Gastrocnemius medialis (tissue), 4 donors: ENCODE measurements around the gene CD300LG. TPM values are rescaled to one million over a fixed set of nuclear protein-coding genes. Genes with fewer than 3 reads are reported as not detected.

Experiments used
- ATAC-seq, 2 donors: fragments of 150-250 bp; one replicate each; pipeline ENCODE4 v1.9.1; 2016
- DNase-seq, 2 donors: peaks; one replicate each; pipeline ENCODE4 v3.0.0-alpha.2; 2019
- H3K27ac ChIP-seq, 4 donors: fragments of 200-600 bp; sonication (generic); 1 replicate in 1 of 4; 2 replicates in 3 of 4; pipeline ENCODE4 v1.5.1; 2016 to 2018; ENCODE audit warnings: mild to moderate bottlenecking in 2 of 4, moderate library complexity in 1 of 4
- H3K27me3 ChIP-seq, 3 donors: fragments of 200-600 bp; sonication (generic) in 2 of 3; 1 replicate in 1 of 3; 2 replicates in 2 of 3; pipeline versions ENCODE4 v1.5.1 to v1.6.0; 2016 to 2019; ENCODE audit warnings: mild to moderate bottlenecking in 1 of 3, moderate library complexity in 1 of 3
- H3K36me3 ChIP-seq, 2 donors: fragments of 200-600 bp; sonication (generic) in 1 of 2; one replicate each; pipeline ENCODE4 v1.5.1; 2017 to 2018
- H3K4me1 ChIP-seq, 2 donors: fragments of 200-600 bp; sonication (generic) in 1 of 2; one replicate each; pipeline ENCODE4 v1.5.1; 2016 to 2017; ENCODE audit warnings: mild to moderate bottlenecking in 2 of 2
- H3K4me3 ChIP-seq, 4 donors: fragments of 200-600 bp; sonication (generic) in 3 of 4; 1 replicate in 1 of 4; 2 replicates in 3 of 4; pipeline ENCODE4 v1.5.1; 2016 to 2019; ENCODE audit warnings: mild to moderate bottlenecking in 2 of 4
- H3K9me3 ChIP-seq, 3 donors: fragments of 200-600 bp; sonication (generic) in 2 of 3; 1 replicate in 1 of 3; 2 replicates in 2 of 3; pipeline ENCODE4 v1.5.1; 2016 to 2019
- POLR2A ChIP-seq, 2 donors: fragments of 450-650 bp; IDR thresholded peaks; one replicate each; pipeline ENCODE4 v1.6.1; 2017; ENCODE audit warnings: antibody characterized with exemption in 2 of 2, mild to moderate bottlenecking in 2 of 2, moderate library complexity in 2 of 2
- in situ Hi-C, 4 donors: fragments of 200-750 bp; cut with MboI; loops; one replicate each; pipeline versions ENCODE4 v1.15.0 to v1.8.0; 2017; ENCODE audit warnings: low sequenced_read_pairs in 4 of 4
- intact Hi-C: fragments of 100-400 bp; cut with DNase I; formaldehyde crosslinking; loops from one replicate; pipeline ENCODE4 v1.15.1; 2023; ENCODE audit warnings: low total_unique reads
- total RNA-seq, 4 donors: library from RNA; depleted of rRNA; stranded (reverse); fragments of >200 nt; gene quantifications; one replicate each; pipeline versions ENCODE4 v1.1.0 to v1.2.3, GENCODE V29; 2016
- TF ChIP-seq, protein P1 (sequence below), 5 experiments: fragments of 450-650 bp in 3 of 5; fragments of 200-600 bp in 2 of 5; sonication (generic) in 2 of 5; IDR thresholded peaks in 4 of 5; conservative IDR thresholded peaks in 1 of 5; 1 replicate in 4 of 5; 2 replicates in 1 of 5; pipeline ENCODE4 v1.5.1; 2016 to 2019; ENCODE audit warnings: antibody characterized with exemption in 5 of 5, mild to moderate bottlenecking in 3 of 5, moderate library complexity in 3 of 5

CD300LG gene
- total RNA-seq, 4 donors from 2014 or later, result 18.4 to 28.2 (median 20.8) TPM

DNA sequence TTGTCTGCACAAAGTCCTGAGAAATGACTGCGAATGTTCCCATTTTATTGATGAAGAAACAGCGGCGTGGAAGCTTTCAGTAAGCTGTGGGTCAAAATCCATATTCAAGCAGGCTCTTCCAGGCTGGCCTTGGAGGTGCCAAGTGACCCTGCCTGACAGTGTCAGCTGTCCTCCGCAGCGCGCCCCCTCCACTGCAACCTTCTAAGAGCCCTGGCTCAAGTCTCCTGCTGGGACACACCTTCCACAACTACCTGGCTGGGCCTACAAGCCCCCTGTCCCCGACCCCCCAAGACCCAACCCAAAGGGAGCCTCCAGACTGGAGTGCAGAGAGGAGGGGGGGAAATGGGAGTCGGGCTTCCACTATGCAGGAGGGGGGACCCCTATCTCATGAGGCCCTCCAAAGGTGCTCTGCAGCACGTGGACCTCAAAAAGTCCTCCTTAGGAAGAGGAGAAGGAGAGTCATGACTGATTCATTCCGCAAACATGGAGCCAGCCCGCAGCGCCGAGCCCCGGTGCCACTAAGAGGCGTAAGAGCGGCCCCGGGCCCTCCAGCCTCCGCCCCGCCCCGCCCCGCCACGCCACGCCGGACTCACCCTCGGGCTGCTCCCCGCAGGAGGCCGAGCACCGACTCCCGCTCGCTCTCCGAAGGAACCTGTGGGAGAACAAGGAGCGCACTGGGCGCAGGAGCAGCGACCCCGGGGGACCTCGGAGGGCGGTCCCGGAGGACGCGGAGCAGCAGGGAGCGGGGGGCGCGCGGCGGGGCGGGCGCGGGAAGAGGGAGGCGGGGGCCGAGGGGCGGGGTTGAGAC is 14.6 kb upstream of the CD300LG start:
- H3K4me1 ChIP-seq, result peaks cover 4 to 5% of the 10 kb centered on the region in 2 donors
- no peaks in the 10 kb centered on the region for H3K9me3 ChIP-seq
- no peaks in the 10 kb centered on the region for H3K36me3 ChIP-seq
- TF ChIP-seq POLR2A (IDR thresholded peaks at IDR 0.05), result no peak
- TF ChIP-seq, protein P1, sequence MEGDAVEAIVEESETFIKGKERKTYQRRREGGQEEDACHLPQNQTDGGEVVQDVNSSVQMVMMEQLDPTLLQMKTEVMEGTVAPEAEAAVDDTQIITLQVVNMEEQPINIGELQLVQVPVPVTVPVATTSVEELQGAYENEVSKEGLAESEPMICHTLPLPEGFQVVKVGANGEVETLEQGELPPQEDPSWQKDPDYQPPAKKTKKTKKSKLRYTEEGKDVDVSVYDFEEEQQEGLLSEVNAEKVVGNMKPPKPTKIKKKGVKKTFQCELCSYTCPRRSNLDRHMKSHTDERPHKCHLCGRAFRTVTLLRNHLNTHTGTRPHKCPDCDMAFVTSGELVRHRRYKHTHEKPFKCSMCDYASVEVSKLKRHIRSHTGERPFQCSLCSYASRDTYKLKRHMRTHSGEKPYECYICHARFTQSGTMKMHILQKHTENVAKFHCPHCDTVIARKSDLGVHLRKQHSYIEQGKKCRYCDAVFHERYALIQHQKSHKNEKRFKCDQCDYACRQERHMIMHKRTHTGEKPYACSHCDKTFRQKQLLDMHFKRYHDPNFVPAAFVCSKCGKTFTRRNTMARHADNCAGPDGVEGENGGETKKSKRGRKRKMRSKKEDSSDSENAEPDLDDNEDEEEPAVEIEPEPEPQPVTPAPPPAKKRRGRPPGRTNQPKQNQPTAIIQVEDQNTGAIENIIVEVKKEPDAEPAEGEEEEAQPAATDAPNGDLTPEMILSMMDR (IDR thresholded peaks at IDR 0.05 in 4 of 5, conservative IDR thresholded peaks at IDR 0.05 in 1 of 5), result no peak
- in situ Hi-C loops, result no loop called here
- no peaks in the 10 kb centered on the region for H3K27me3 ChIP-seq
- peak overlapping the region; percentile 46 to 77 (median 68) for H3K4me3 ChIP-seq
- H3K27ac ChIP-seq, result peak overlapping the region in 2 of 4 donors; percentile 16 to 35
- DNase-seq (peak in 1 of 2 donors; percentile 21), ATAC-seq (peak; percentile 64 to 71)
- intact Hi-C loops, result no loop called here

DNA sequence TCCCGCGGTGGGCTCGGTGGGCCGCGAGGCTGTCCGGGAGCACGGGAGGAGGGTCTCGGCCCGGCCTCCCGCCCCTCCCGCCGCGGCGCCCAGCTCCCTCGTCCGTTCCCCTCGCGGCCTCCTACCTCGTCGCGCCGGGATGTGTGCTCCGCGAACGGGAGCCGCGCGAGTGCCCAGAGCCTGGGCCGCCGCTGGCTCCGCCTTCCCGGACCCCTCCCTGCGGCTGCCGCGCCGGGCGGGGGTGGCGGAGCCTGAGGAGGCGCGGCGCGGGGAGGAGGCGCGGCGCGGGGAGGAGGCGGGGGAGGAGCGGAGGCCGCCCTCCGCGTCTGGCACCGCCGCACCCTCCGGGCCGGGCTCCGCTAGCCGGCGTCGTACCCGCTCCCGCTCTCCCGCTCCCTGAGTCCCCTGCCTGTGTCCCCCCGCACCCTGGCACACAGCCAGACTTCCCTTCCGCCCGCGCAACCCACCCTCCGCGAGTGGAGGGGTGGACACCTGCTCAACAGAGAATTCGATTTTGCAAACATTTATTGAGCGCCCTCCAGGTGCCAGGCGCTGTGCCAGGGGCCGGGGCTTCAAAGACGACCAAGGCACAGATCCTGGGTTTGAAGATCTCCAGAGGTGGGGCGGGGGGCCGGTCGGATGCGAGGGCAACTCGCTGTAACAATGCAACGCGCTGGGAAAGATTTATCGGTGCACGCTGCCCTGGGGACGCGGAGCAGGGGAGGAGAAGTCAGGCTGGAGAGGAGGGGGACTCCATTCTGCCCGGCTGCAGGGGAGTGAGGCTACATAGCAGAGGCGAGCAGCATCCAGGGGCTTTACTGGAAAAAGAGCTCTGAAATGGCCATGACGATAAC is 13.8 kb upstream of the CD300LG start, which contains the start of gene MPP3:
TSS of gene MPP3 (minus strand) at position 171 of the 854 bp plus-strand sequence. CDS start 1,240 bp downstream, outside the sequence.
- ATAC-seq (peak; percentile 59 to 81), DNase-seq (no peak)
- intact Hi-C loops (no loop called here), in situ Hi-C loops (no loop called here)
- Histone ChIP-seq H3K4me3 (peak within 1 kb of the TSS; percentile 46 to 77 (median 68)), H3K9me3 (no peaks in the 10 kb centered on the region), H3K27ac (peak within 1 kb of the TSS in 2 of 4 donors; percentile 16 to 35), H3K4me1 (peaks cover 4 to 5% of the 10 kb centered on the region in 2 donors), H3K27me3 (no peaks in the 10 kb centered on the region), H3K36me3 (no peaks in the 10 kb centered on the region)
- TF ChIP-seq, protein P1 (IDR thresholded peaks at IDR 0.05 in 4 of 5, conservative IDR thresholded peaks at IDR 0.05 in 1 of 5), result no peak
- peak in 1 of 2 donors; percentile 27 for TF ChIP-seq POLR2A (IDR thresholded peaks at IDR 0.05)

DNA sequence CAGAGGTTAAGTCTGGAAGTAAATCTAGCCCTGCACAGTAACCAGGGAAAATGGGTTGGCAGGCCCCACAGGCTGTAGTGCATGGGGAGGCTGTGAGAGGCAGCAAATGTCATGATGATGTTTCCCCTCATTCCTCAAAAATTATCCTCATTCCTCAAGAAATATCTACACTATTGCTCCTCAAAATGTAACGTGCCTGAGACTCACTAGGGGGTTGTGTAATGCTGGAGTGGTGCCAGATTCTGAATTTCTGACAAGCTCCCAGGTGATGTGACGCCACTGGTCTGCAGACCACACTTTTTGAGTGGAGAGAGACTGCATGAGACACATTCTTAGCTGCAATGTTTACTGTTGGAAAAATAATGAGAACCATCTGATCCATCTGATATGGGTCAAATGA is 12.9 kb upstream of the CD300LG start:
- intact Hi-C loops, result no loop called here
- TF ChIP-seq POLR2A (IDR thresholded peaks at IDR 0.05), result no peak
- TF ChIP-seq, protein P1 (IDR thresholded peaks at IDR 0.05 in 4 of 5, conservative IDR thresholded peaks at IDR 0.05 in 1 of 5), result no peak

DNA sequence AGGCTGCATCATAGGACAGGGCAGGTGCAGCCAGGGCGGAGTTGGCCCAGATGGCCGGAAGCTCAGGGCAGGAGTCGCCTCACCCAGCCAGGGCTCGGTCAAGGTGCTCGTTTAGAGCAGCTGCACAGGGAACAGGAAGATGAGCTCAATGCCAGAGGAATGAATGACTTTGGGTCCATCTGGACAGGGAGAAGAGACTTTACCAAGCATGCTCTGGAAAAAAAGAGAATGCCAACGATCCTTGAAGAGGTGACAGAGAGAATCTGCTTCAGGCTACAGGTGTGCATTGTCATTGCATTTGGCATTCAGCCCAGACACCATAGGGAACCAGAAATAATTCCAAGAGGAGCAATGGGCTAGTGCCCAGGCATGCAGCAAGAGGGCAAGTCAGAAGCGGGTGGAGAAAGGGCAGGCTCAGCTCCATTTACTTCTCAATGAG is 7.3 kb upstream of the CD300LG start:
- peak; percentile 29 to 56 for DNase-seq
- intact Hi-C loops, result no loop called here
- no peaks in the 10 kb centered on the region for H3K36me3 ChIP-seq
- H3K4me1 ChIP-seq, result peaks cover 10 to 26% of the 10 kb centered on the region in 2 donors
- no peaks in the 10 kb centered on the region for H3K9me3 ChIP-seq
- no peak overlapping the region for H3K4me3 ChIP-seq
- no peak for TF ChIP-seq POLR2A (IDR thresholded peaks at IDR 0.05)
- TF ChIP-seq, protein P1 (IDR thresholded peaks at IDR 0.05 in 4 of 5, conservative IDR thresholded peaks at IDR 0.05 in 1 of 5), result no peak
- H3K27me3 ChIP-seq, result no peaks in the 10 kb centered on the region
- in situ Hi-C loops, result loop anchor here in 1 of 4 donors (10.0 kb wide), 2 partner anchors 55 to 145 kb away; partner anchors contain the start of gene CFAP97D1
- peak; percentile 40 to 78 for ATAC-seq
- H3K27ac ChIP-seq, result peak overlapping the region in 2 of 4 donors; percentile 5 to 39

More for the DNA sequence above, 12.9 kb upstream of the CD300LG start:
- Histone ChIP-seq H3K36me3 (no peaks in the 10 kb centered on the region), H3K4me1 (peaks cover 4 to 5% of the 10 kb centered on the region in 2 donors), H3K9me3 (no peaks in the 10 kb centered on the region), H3K27ac (no peak overlapping the region), H3K4me3 (no peak overlapping the region), H3K27me3 (no peaks in the 10 kb centered on the region)
- DNase-seq (no peak), ATAC-seq (no peak)
- in situ Hi-C loops, result no loop called here
